ENCODE data around the gene FGFBP3. TPM values are rescaled to one million over a fixed set of nuclear protein-coding genes. Genes with fewer than 3 reads are reported as not detected.

The FGFBP3 gene, protein sequence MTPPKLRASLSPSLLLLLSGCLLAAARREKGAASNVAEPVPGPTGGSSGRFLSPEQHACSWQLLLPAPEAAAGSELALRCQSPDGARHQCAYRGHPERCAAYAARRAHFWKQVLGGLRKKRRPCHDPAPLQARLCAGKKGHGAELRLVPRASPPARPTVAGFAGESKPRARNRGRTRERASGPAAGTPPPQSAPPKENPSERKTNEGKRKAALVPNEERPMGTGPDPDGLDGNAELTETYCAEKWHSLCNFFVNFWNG
- 0.72 TPM for total RNA-seq

DNA sequence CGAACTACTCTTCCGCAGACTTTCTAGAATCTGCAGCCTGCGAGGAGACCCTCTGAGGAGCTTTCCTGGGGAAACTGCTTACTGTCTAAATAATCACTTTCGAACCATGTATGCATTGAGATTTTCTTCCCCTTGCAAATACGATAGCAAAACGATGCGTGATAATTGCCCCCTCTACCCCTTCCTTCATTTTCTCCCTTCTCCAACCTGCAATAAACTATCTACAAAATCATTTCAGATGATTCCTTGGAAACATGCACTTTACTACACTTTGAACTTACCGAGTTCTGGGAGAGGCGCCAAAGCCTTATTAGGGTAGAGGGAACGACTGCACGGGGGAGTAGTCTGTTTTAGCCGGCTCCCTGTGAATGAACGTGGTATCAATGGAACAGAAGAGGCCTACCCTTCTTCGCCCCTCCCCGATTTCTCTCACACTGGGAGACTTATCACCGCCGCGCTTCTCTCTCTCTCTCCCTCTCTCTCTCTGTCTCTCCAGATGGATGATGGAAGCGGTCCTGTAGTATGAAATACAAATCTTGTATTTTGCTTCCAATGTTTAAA is at the start of gene FGFBP3:
Gene FGFBP3, minus strand, starts transcription at position 370 of the 561 bp plus-strand sequence. CDS start 517 bp downstream, outside the sequence.
- DNase-seq, result peak; percentile 81

DNA sequence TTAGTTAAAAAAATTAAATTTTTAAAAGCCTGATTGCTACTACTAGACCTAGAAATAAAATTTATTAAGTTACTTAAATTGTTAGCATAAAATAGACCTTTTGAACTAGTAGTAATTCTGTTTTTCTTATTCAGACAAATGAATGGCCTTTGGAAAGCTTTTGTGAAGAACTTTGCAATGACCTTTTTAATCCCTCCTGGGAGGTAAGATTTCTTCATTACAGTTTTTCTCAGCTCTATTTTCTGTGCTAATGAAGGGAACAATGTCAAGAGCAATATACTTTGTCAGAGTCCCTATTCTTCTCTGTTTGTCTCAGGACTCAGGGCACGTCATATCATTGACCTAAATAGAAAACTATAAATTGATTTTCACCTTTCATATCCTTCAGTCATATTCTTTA is 47.8 kb upstream of the FGFBP3 start:
- no peak for DNase-seq

GRCh38 chr10:91955114-91955513 is 45.8 kb upstream of the FGFBP3 start:
- no peak for DNase-seq

DNA sequence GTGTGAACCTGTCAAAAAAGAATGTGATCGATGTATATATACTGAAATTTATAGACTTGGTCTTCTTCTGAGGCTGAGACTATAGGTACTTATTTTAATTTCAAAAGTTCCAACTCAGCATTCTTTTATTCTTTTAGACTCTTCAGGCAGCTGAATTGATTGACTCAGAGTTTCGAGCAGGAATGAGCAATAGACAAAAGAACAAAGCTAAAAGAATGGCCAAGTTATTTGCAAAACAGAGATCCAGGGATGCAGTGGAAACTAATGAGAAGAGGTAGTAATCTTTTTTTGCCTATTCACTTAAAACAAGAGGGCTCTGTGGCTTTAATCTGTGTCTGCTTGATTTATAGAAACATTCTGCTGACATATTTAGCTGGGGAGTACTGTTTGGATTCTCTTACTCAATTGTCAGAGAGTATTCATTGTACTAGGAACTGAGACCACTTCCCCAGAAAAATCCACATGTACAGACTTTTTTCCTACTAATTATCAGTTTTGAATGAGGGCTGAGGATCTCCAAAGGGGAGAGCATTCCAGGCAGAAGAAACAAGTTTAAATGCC is 44.4 kb upstream of the FGFBP3 start:
- no peak for DNase-seq

GRCh38 chr10:91944880-91945630 is 35.8 kb upstream of the FGFBP3 start:
- DNase-seq, result no peak

DNA sequence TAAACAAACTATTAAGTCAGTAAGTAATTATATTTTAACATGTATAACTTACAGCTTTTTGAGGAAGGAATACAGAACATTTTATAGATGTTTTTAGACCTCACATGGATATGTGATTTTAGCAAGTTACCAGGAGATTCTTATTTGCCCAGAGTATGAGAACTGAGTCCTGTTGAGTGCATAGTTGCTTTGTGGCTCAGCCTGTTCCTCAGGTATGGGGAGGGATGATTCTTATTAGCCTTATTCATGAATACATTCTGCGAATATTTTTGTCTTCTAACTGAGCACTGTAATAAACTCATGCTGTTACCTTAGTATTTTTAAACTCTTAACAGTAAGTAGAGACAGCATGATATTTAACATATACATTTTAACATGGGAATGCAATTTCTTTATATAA is 32.1 kb upstream of the FGFBP3 start:
- DNase-seq, result no peak

DNA sequence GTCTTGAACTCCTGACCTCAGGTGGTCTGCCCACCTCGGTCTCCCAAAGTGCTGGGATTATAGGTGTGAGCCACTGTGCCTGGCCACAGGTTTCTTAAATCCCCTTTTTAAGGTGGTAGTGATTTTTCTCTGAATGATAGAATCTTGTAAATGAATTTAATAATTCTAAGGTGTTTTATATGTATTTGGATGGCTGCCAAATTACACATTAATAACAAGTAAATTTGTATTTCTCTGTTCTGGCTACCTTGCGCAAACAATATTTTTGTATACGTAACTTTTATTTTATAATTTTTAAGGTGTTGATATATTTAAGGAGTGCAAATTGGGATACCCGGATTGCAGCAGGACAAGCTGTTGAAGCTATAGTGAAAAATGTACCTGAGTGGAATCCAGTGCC is 30.4 kb upstream of the FGFBP3 start:
- no peak for DNase-seq

- DNase-seq, result no peak
Observed at GRCh38 chr10:91935886-91936285, 26.6 kb upstream of the FGFBP3 start.

DNA sequence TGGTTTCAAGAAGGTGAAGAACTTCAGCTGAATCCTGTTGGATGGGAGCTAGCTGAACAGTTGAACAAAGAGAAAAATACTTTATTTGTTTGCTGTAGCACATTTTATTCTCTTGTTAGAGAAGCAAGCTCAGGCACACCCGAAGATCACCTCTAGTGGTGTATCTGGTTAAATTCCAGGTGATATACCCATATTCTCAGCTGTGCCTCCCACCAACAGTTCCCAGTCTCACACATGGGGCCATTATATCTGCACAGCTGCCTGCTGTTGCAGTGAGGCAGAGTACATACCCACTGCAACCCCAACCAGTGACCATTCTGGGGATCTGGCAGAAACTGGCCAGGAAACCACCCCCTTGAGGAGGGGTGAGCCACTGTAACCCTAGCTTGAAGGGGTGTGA is 23.5 kb upstream of the FGFBP3 start:
- no peak for DNase-seq

GRCh38 chr10:91931526-91932190 is 22.4 kb upstream of the FGFBP3 start:
- DNase-seq, result no peak

GRCh38 chr10:91930939-91931338 is 21.7 kb upstream of the FGFBP3 start:
- no peak for DNase-seq

GRCh38 chr10:91925022-91925320 is 15.7 kb upstream of the FGFBP3 start:
- DNase-seq, result no peak

GRCh38 chr10:91924212-91925021 is 15.1 kb upstream of the FGFBP3 start:
- DNase-seq, result no peak

DNA sequence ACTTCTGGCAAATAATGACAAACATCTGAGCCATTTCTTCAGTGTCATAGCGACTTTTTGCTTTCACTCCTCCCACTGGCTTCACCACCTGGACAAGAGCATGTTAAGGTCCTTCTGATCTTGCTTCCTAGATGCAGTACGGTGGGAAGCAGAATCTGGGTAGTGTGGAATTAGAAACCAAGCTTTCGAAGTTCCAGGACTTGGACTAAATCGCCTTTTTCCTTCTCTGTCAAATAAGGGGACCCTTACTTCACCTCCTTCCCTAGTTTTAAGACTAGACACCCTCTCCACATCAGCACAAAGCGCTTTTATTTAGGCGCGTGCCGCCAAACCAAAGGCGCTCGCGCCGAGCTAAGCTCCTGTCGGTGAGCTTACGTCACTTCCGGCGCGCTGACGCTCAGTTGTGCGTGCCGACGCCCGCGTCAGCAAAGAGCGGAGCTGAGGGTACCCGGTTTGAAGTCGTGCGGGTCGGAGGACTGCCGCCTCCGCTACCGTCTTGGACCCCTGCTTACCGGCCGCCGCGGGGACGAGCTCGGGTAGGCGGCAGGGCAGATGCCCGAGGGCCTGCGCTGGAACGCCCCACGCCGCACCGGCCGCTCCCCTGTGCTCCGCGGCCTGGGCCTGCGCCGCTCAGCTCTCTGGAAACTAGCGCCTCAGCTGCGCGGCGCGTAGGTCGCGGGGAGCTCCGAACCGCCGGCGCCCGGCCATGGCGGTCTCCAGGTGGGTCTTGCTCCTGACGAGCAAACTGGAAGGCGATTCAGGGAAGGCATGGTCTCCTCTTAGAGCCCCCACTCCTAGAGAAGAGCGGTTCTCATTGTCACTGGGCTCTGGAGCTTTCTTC is 14.3 kb upstream of the FGFBP3 start, which contains the start of gene BTAF1:
Gene BTAF1, plus strand, starts transcription at position 400 of the 841 bp plus-strand sequence. Its CDS starts 307 bp downstream, at position 707.
- peak; percentile 98 for DNase-seq

GRCh38 chr10:91919651-91920050 is 10.4 kb upstream of the FGFBP3 start:
- no peak for DNase-seq

- no peak for DNase-seq
Observed at GRCh38 chr10:91910467-91910866, 1.2 kb upstream of the FGFBP3 start.

DNA sequence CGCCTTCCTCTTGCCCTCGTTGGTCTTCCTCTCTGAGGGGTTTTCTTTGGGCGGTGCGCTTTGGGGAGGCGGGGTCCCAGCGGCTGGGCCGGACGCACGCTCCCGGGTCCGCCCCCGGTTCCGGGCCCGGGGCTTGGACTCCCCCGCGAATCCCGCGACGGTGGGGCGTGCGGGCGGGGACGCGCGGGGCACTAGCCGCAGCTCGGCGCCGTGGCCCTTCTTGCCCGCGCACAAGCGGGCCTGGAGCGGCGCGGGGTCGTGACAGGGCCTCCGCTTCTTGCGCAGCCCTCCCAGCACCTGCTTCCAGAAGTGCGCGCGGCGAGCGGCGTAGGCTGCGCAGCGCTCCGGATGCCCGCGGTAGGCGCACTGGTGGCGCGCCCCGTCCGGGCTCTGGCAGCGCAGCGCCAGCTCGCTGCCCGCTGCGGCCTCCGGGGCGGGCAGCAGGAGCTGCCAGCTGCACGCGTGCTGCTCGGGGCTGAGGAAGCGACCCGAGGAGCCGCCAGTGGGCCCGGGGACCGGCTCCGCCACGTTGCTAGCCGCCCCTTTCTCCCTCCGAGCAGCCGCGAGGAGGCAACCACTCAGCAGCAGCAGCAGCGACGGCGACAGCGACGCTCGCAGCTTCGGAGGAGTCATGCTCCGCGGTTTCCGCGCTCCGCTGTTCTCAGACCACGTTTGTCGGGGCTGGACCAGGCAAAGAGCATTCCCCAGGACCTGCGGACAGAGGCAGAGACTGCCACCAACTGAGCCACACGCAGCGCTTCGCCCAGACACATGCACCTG is 759 bp downstream of the FGFBP3 start:
- peak; percentile 92 for DNase-seq

GRCh38 chr10:91907914-91908336 is 1.4 kb downstream of the FGFBP3 start:
- peak; percentile 35 for DNase-seq

DNA sequence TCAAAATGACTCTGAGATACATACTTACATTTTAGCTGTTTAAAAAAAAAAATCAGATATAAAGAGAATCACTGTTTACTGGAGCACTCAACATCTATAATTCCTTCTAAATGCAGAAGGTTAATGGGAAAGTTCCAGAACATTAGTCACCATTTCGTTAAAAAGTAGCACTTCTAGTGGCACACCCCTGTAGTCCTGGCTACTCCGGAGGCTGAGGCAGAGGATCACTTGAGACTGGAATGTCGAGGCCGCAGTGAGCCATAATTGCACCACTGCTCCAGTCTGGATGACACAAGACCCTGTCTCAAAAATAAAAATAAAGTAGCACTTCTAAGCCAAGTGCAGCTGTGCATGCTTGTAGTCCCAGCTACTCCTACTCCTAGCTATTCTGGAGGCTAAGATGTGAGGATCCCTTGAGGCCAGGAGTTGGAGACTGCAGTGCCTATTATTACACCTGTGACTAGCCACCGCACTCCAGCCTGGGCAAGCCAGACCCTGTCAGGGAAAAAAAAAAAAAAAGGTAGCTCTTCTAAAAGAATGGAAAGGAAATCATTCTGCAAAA is 2.2 kb downstream of the FGFBP3 start:
- DNase-seq, result no peak
